Germinal center (tissue), 1 donor: ENCODE results near the gene AFF3.
"Not testable (repeated sequence)": the region's sequence is repeated elsewhere in the genome, so short reads cannot be mapped to it uniquely, and the experiment has no call there.

ENCODE experiments used
- DNase-seq: peaks from one replicate; pipeline ENCODE4 v3.0.0; 2012; ENCODE audit warnings: mixed read lengths, low spot score

AFF3 gene

DNA sequence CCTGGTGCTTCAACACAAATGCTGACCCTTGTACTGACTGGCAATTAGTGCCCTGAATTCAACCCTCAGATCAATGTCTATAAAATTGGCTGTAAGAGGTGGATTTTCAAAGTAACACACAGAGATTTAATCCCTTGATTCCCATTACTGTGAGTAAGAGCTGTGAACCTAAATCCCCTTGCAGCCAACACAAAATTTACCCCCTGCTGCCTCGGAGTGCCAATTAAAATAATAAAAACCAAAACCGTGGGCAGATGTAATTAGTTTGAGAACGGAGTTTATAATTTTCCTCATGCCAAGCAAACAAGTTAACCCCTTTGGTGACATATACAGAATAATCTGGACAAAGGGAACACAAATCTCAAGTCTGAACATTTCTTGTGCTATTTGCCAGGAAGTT lies 596.8 kb downstream of the AFF3 start:
- no peak for DNase-seq

GRCh38 chr2:99545066-99545465 lies 597.3 kb downstream of the AFF3 start:
- no peak for DNase-seq

GRCh38 chr2:99544608-99545007 lies 597.8 kb downstream of the AFF3 start:
- DNase-seq: no peak

DNA sequence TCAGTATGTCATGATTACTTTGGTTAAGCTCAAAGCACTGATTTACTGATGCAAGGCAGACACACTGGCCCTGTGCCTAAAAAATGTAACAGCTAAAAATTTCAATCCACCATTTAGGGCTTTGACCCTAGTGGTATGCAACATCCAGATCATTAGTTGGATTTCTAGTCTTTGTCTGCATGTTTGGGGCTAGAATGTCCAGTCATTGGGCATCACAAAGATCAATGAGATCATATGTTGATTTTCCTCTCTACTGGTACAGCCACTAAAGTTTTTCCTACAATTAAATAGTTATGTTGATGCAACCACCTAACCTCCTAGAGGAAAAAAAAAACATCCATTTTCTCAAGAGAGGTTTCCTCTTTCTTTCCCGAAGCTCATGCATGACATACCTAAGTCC lies 599.1 kb downstream of the AFF3 start:
- DNase-seq: no peak

- DNase-seq: no peak
Measured at GRCh38 chr2:99537910-99538485, 604.4 kb downstream of the AFF3 start.

GRCh38 chr2:99524056-99524455 lies 618.3 kb downstream of the AFF3 start:
- no peak for DNase-seq

GRCh38 chr2:99522157-99522556 lies 620.2 kb downstream of the AFF3 start:
- DNase-seq: no peak

GRCh38 chr2:99520813-99521212 lies 621.6 kb downstream of the AFF3 start:
- DNase-seq: no peak

DNA sequence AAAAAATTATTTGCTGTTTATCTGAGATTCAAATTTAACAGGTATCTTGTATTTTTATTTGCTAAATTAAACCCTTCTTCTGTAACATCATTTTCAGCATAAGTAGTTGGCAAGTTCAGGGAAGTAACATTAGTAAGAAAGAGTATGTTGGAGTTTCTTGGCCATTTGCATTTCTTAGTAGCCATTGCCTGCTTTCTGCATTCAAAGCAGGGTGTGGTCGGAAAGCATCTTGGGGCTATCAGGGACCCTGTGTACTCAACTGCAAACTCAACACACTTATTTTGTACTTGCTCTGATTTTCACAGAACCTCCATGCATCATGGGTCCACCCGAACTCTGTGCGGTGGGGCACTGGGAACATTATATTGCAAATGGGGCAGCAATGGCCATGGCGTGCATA lies 622.2 kb downstream of the AFF3 start:
- no peak for DNase-seq

- no peak for DNase-seq
Measured at GRCh38 chr2:99514357-99514756, 628.0 kb downstream of the AFF3 start.

GRCh38 chr2:99512181-99512591 lies 630.2 kb downstream of the AFF3 start:
- no peak for DNase-seq

DNA sequence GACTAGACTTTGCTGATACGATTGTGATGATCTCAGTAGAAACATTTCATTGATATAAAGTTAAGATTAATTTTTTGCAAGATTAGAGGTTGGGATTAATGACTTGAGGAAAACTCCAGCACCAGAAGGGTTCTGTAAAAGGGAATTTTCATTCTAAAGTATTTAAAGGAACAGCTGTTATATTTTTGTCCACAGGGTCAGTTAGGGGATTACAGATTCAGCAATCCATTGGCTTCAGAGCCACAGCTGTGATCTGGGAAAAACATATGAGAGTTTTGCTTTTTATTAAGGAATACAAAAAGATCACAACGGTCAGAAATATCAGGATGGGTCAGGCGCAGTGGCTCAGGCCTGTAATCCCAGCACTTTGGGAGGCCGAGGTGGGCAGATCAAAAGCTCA lies 633.0 kb downstream of the AFF3 start:
- no peak for DNase-seq

DNA sequence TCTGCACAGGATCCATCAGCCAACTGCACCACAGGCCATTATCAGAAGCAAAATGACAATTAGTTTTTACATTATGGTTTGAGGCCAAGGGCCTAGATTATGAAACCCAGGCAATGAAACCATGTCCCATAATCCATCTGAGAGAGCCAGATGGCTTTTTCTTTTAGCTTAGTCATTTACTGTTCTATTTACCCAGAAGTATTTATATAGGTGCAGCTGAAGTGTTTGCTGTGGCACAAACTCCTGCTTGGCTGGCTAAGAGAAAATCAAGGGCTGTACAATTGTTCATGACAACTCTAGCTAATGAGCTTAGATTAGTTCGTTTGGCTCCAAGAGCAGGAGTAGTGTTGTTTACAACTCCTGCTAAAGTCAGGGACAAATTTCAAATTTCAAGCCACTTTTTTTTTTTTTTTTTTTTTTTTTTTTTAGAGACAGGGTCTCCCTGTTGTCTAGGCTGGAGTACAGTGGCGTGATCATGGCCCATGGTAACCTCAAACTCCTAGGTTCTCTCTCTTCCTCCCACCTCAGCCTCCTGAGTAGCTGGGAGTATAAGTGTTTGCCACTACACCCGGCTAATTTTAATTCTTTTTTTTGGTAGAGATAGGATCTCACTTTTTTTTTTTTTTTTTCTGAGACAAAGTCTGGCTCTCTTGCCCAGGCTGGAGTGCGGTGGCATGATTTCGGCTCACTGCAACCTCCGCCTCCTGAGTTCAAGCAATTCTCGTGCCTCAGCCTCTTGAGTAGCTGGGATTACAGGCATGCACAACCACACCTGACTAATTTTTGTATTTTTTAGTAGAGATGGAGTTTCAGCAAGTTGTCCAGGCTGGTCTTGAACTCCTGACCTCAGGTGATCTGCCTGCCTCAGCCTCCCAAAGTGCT lies 634.2 kb downstream of the AFF3 start:
- DNase-seq: no peak

GRCh38 chr2:99504844-99505584 lies 637.4 kb downstream of the AFF3 start:
- no peak for DNase-seq

DNA sequence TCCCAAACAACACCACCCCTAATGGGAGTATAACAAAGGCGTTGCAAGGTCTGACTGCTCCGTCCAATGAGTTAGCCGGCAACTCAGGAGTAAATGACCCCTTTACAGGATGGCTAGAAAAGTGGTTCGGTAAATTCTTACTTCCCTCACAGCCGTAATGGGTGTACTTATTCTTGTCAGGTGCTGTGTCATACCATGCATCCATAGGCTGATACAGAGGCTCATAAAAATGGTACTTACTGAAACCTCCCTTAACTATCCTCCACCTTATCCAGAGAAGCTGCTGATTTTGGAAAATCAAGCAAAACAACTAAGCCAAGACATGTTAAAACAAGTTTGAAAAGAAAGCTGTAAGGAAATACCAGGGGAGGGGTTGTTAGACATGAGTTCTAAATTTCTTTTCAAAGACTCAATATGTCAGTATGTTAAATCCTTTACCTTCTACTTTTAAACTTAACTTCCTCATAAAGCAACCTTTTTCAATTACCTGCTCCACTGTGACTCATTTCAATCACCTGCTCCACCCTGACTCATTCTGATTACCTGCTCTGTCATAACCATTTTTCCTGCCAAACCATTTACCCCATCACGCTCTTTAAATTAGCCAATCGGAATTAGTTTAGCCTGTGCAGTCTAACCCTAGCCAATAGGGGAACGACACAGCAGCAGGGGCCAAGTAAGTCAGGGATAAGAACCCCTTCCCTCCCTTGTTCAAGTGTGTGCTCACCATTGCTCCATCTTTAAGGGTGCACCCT lies 638.6 kb downstream of the AFF3 start:
- DNase-seq: not testable (repeated sequence)

DNA sequence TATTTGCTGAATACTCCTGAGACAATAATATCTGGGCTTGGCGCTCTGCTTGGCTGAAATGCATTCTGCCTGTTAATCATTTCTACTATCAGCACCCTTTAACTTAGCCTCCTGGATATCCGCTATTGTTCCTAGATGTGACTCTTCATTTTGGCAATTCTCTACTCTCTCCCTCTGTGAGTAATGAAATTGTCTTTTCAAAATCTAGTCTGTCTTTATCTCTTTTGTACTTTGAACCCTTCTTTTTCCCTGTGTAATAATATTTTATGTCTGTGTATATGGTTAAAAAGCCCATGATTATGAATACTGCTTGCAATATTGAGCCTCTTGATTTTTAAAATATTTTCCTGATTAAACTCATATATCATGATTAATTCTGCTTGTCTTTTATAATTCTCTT lies 646.4 kb downstream of the AFF3 start:
- DNase-seq: no peak
